Measurements from ENCODE around the gene DISC1. TPM values are rescaled to one million over a fixed set of nuclear protein-coding genes. Genes with fewer than 3 reads are reported as not detected.

DISC1 gene
- total and polyA plus RNA-seq, 2 experiments from 2014 or later, result 2.1 to 6.5 TPM

- no peak overlapping the region for H2AFZ ChIP-seq
- H3K4me1 ChIP-seq (ENCODE audit: insufficient read depth), result no peaks in the 10 kb centered on the region
- no peak for DNase-seq (ENCODE audit: low spot score)
- no peaks in the 10 kb centered on the region for H3K36me3 ChIP-seq (ENCODE audit: insufficient read depth)
- H3K36me3 Mint-ChIP-seq (ENCODE audit: low read depth), result no peaks in the 10 kb centered on the region
- H3K9me2 ChIP-seq (ENCODE audit: insufficient read depth), result no peaks in the 10 kb centered on the region
- H3F3A ChIP-seq (replicated peaks; ENCODE audit: low read depth), result no peaks in the 10 kb centered on the region
- no peaks in the 10 kb centered on the region for H3K9me3 Mint-ChIP-seq
- no peak for ATAC-seq
- H3K27me3 Mint-ChIP-seq (ENCODE audit: insufficient read depth, low read depth, poor library complexity), result no peaks in the 10 kb centered on the region
- H3K27me3 ChIP-seq (ENCODE audit: insufficient read depth), result no peaks in the 10 kb centered on the region
- no peak overlapping the region for H3K4me2 ChIP-seq
- H4K20me1 ChIP-seq (replicated peaks; ENCODE audit: insufficient read depth), result no peaks in the 10 kb centered on the region; the same call in 1 of the 2 replicates
- no peak overlapping the region for H3K4me3 ChIP-seq
- no peak overlapping the region for H3K27ac ChIP-seq (ENCODE audit: low read depth)
- H3K4me3 Mint-ChIP-seq, result no peak overlapping the region
- H3K27ac Mint-ChIP-seq, result no peak overlapping the region
- H3K4me1 Mint-ChIP-seq, result no peaks in the 10 kb centered on the region
- TF ChIP-seq REST (IDR thresholded peaks at IDR 0.05; ENCODE audit: unreplicated experiment) (no peak), STAT1 (IDR thresholded peaks at IDR 0.05; ENCODE audit: unreplicated experiment) (no peak), ETS1 (IDR thresholded peaks at IDR 0.05) (no peak), CTCF (conservative IDR thresholded peaks at IDR 0.05; ENCODE audit: low read depth in 2 of 2) (no peak), EZH2phosphoT487 (IDR thresholded peaks at IDR 0.05; ENCODE audit: unreplicated experiment) (no peak), CREB1 (CRISPR knock-in tag; IDR thresholded peaks at IDR 0.05; ENCODE audit: low read depth) (no peak), JUNB (IDR thresholded peaks at IDR 0.05; ENCODE audit: unreplicated experiment) (no peak), POLR2AphosphoS5 (IDR thresholded peaks at IDR 0.05; ENCODE audit: low read depth) (no peak), ZNF462 (CRISPR knock-in tag; IDR thresholded peaks at IDR 0.05) (no peak), ZNF114 (CRISPR knock-in tag; IDR thresholded peaks at IDR 0.05) (no peak), NANOG (IDR thresholded peaks at IDR 0.05; ENCODE audit: borderline replicate concordance) (no peak), EZH2 (IDR thresholded peaks at IDR 0.05; ENCODE audit: low read depth, unreplicated experiment) (no peak), ZNF331 (CRISPR knock-in tag; IDR thresholded peaks at IDR 0.05; ENCODE audit: low read depth) (no peak)
- no peaks in the 10 kb centered on the region for H3K79me2 ChIP-seq (replicated peaks; ENCODE audit: insufficient read depth)
These were observed 134.7 kb downstream of the DISC1 start for GRCh38 chr1:231761252-231761651.
